B cell (primary cell): ENCODE results near the gene SEC61B.

Experiments
- EZH2 ChIP-seq: IDR thresholded peaks from 2 replicates; pipeline ENCODE4 v1.6.1; 2012; ENCODE audit warnings: borderline replicate concordance, low read depth, mild to moderate bottlenecking, moderate library complexity, low read length; ENCODE audit not compliant: insufficient read depth, poor library complexity, severe bottlenecking
- TF ChIP-seq, protein P1 (sequence below): fragments of 200-600 bp; IDR thresholded peaks from one replicate; pipeline ENCODE4 v1.8.0; 2022; ENCODE audit warnings: antibody characterized with exemption, mild to moderate bottlenecking

DNA sequence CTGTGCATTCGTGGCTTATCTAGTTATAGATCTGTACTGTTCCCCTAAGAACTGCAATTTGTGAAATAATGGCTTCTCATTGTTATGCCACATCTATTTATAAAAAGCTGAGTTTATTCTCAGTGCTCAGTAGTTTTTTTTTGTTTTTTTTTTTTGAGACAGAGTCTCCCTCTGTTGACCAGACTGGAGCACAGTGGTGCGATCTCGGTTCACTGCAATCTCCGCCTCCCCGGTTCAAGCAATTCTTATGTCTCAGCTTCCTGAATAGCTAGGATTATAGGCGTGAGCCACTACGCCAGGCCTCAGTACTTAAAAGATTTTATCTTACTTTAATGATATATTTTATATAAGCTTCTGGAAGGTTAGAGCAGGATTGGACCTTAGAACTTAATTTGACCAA is 19.0 kb downstream of the SEC61B start:
- TF ChIP-seq, protein P1, sequence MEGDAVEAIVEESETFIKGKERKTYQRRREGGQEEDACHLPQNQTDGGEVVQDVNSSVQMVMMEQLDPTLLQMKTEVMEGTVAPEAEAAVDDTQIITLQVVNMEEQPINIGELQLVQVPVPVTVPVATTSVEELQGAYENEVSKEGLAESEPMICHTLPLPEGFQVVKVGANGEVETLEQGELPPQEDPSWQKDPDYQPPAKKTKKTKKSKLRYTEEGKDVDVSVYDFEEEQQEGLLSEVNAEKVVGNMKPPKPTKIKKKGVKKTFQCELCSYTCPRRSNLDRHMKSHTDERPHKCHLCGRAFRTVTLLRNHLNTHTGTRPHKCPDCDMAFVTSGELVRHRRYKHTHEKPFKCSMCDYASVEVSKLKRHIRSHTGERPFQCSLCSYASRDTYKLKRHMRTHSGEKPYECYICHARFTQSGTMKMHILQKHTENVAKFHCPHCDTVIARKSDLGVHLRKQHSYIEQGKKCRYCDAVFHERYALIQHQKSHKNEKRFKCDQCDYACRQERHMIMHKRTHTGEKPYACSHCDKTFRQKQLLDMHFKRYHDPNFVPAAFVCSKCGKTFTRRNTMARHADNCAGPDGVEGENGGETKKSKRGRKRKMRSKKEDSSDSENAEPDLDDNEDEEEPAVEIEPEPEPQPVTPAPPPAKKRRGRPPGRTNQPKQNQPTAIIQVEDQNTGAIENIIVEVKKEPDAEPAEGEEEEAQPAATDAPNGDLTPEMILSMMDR, result no peak
- TF ChIP-seq EZH2, result no peak
